Heart right ventricle (tissue), 16 donors: ENCODE measurements around the gene PMIS2. TPM values are rescaled to one million over a fixed set of nuclear protein-coding genes. Genes with fewer than 3 reads are reported as not detected.
A peak's percentile ranks its signal among the peaks of the same experiment; 100 is the strongest.

Source experiments
- ATAC-seq, 8 donors: fragments of 200-7000 bp; cut with Tn5 transposase; one replicate each; pipeline ENCODE4 v1.9.1; 2020; ENCODE audit warnings: mild to moderate bottlenecking in 8 of 8, moderate library complexity in 8 of 8, moderate number of reproducible peaks in 1 of 8
- DNase-seq, 2 donors: peaks; one replicate each; pipeline ENCODE4 v3.0.0-alpha.2; 2020
- H3K27ac ChIP-seq, 10 donors: fragments of 200-600 bp; sonication (generic) in 2 of 10; one replicate each; pipeline versions ENCODE4 v1.5.0 to v1.8.0; 2020 to 2022; ENCODE audit warnings: mild to moderate bottlenecking in 3 of 10
- H3K27me3 ChIP-seq, 7 donors: fragments of 200-600 bp; one replicate each; pipeline ENCODE4 v1.8.0; 2021 to 2022; ENCODE audit warnings: mild to moderate bottlenecking in 2 of 7
- H3K36me3 ChIP-seq, 9 donors: fragments of 200-600 bp; sonication (generic) in 1 of 9; one replicate each; pipeline versions ENCODE4 v1.5.0 to v1.8.0; 2020 to 2022; ENCODE audit warnings: mild to moderate bottlenecking in 2 of 9
- H3K4me1 ChIP-seq, 9 donors: fragments of 200-600 bp; sonication (generic) in 1 of 9; one replicate each; pipeline versions ENCODE4 v1.5.0 to v1.8.0; 2020 to 2022; ENCODE audit warnings: mild to moderate bottlenecking in 4 of 9
- H3K4me3 ChIP-seq, 10 donors: fragments of 200-600 bp; sonication (generic) in 2 of 10; one replicate each; pipeline versions ENCODE4 v1.5.0 to v1.8.0; 2020 to 2022; ENCODE audit warnings: mild to moderate bottlenecking in 7 of 10, moderate library complexity in 2 of 10
- H3K9me3 ChIP-seq, 11 donors: fragments of 200-600 bp in 10 of 11; sonication (generic) in 2 of 11; one replicate each; pipeline versions ENCODE4 v1.5.0 to v1.8.0; 2013 to 2022; ENCODE audit warnings: mild to moderate bottlenecking in 2 of 11, control low read depth in 1 of 11, moderate library complexity in 1 of 11
- CTCF ChIP-seq, 9 donors: fragments of 200-600 bp; sonication (generic) in 2 of 9; IDR thresholded peaks; one replicate each; pipeline versions ENCODE4 v1.5.0 to v1.8.0; 2021 to 2022; ENCODE audit warnings: antibody characterized with exemption in 9 of 9, mild to moderate bottlenecking in 5 of 9, moderate library complexity in 1 of 9
- WGBS, 2 donors: extraction: QIAGEN DNeasy Blood & Tissue Kit; methylation state at CpG; one replicate each; pipeline ENCODE4 v1.1.7; 2013; ENCODE audit warnings: inconsistent platforms in 1 of 2; 5-methylcytosine and 5-hydroxymethylcytosine counted together
- intact Hi-C, 10 donors: fragments of 100-400 bp; cut with DNase I; formaldehyde crosslinking; loops; one replicate each; pipeline versions ENCODE4 v1.11.1 to v1.14.2; 2022
- polyA plus RNA-seq, 2 donors: library from polyadenylated mRNA; stranded (reverse); fragments of 200-250 nt; gene quantifications; one replicate each; pipeline ENCODE4 v1.2.3, GENCODE V29; 2013
- total RNA-seq, 10 donors: library from RNA; stranded (reverse); fragmentation: NEBNext Ultra II Directional in 3 of 10; extraction: Animal tissue kit (Norgen Biotek cat#: 25700) in 3 of 10; gene quantifications; one replicate each; pipeline versions ENCODE4 v1.2.1 to v1.2.4, GENCODE V29; 2021 to 2023
- donor health status: Arrhythmogenic right ventricular cardiomyopathy.
- donor health status: ischemic (EF 13 %, LVEDD 7.1; RV severe dilation, severe dysfunction).
- donor health status: healthy with polysubstance abuse.
- donor health status: DM: no; HTN: yes; CAD: no.
- donor health status: DM: no; HTN: no; CAD: no.
- donor health status: ischemic (EF 25% LVEDD 6.9; RV normal size, moderate dysfunction).
- donor health status: ischemic (EF 25% LVEDD 5.7; RV mildly dilated, moderate dysfunction).
- donor health status: healthy.
- donor health status: DM: yes; HTN: yes; CAD: no.
- donor health status: Ischemic cardiomyopathy.
- donor health status: ischemic (EF 35%, LVEDD 5.7; RV mildly dilated, moderate dysfunction).
- donor health status: nonischemic (EF 11% LVEDD 7.7; RV severe dilation, severe dysfunction).
- donor health status: DM: yes; HTN: yes; CAD: no.
- donor health status: PGD.
- donor health status: ischemic (EF 29% LVEDD 5.4; RV normal size, mild dysfunction).
- donor health status: nonischemic (EF 23%, LVEDD 6.1; RV moderate dilation, normal function).

The PMIS2 gene
- total and polyA plus RNA-seq, 12 donors = not detected

- peaks cover 0 to 50% (median 0%) of the 10 kb centered on the region in 9 donors for H3K36me3 ChIP-seq
- intact Hi-C loops = no loop called here
- no peak overlapping the region for H3K27ac ChIP-seq
- no peaks in the 10 kb centered on the region for H3K4me1 ChIP-seq
- H3K9me3 ChIP-seq = no peaks in the 10 kb centered on the region
- H3K4me3 ChIP-seq = no peak overlapping the region
- ATAC-seq = peak in 1 of 8 donors; percentile 11
- H3K27me3 ChIP-seq = no peaks in the 10 kb centered on the region
- no peak for TF ChIP-seq CTCF (IDR thresholded peaks at IDR 0.05)
- no peak for DNase-seq
- 93% methylated on average over 17 of the region's 17 CpGs for WGBS, 2 donors
Measured at GRCh38 chr19:35620001-35620400, 34.0 kb downstream of the PMIS2 start.

GRCh38 chr19:35621708-35622107 is 35.7 kb downstream of the PMIS2 start:
- H3K4me1 ChIP-seq = no peaks in the 10 kb centered on the region
- no peak for TF ChIP-seq CTCF (IDR thresholded peaks at IDR 0.05)
- intact Hi-C loops = no loop called here
- H3K36me3 ChIP-seq = peaks cover 0 to 37% (median 0%) of the 10 kb centered on the region in 9 donors
- H3K4me3 ChIP-seq = no peak overlapping the region
- ATAC-seq = no peak
- no peaks in the 10 kb centered on the region for H3K9me3 ChIP-seq
- no peak overlapping the region for H3K27ac ChIP-seq
- 93 to 95% methylated on average over 9 of the region's 9 CpGs for WGBS, 2 donors
- no peaks in the 10 kb centered on the region for H3K27me3 ChIP-seq
- no peak for DNase-seq

- H3K27me3 ChIP-seq = no peaks in the 10 kb centered on the region
- ATAC-seq (no peak), DNase-seq (no peak)
- intact Hi-C loops = no loop called here
- H3K9me3 ChIP-seq = no peaks in the 10 kb centered on the region
- TF ChIP-seq CTCF (IDR thresholded peaks at IDR 0.05) = no peak
- H3K36me3 ChIP-seq = peaks cover 0 to 26% (median 0%) of the 10 kb centered on the region in 9 donors
- 90 to 91% methylated on average over 12 to 13 of the region's 13 CpGs for WGBS, 2 donors
- peaks cover 0 to 3% (median 0%) of the 10 kb centered on the region in 9 donors for H3K4me1 ChIP-seq
- no peak overlapping the region for H3K27ac ChIP-seq
- no peak overlapping the region for H3K4me3 ChIP-seq
Measured at GRCh38 chr19:35622750-35623149, 36.8 kb downstream of the PMIS2 start.

- Histone ChIP-seq H3K27ac (no peak overlapping the region), H3K36me3 (peaks cover 0 to 19% (median 0%) of the 10 kb centered on the region in 9 donors), H3K27me3 (no peaks in the 10 kb centered on the region), H3K4me3 (no peak overlapping the region), H3K4me1 (peaks cover 0 to 10% (median 7%) of the 10 kb centered on the region in 9 donors), H3K9me3 (no peaks in the 10 kb centered on the region)
- DNase-seq = no peak
- no peak for TF ChIP-seq CTCF (IDR thresholded peaks at IDR 0.05)
- intact Hi-C loops = no loop called here
- no peak for ATAC-seq
- 89 to 91% methylated on average over 6 of the region's 6 CpGs for WGBS, 2 donors
Measured at GRCh38 chr19:35623327-35624010, 37.5 kb downstream of the PMIS2 start.
